Measurements from ENCODE around the gene SRGAP3. TPM values are rescaled to one million over a fixed set of nuclear protein-coding genes. Genes with fewer than 3 reads are reported as not detected.

SRGAP3 gene
- total and polyA plus RNA-seq, 10 of the 15 experiments (the other 5 are each of a cell fraction or from before 2014, with no cell fraction given): 0.32 to 1.7 (median 0.99) TPM

DNA sequence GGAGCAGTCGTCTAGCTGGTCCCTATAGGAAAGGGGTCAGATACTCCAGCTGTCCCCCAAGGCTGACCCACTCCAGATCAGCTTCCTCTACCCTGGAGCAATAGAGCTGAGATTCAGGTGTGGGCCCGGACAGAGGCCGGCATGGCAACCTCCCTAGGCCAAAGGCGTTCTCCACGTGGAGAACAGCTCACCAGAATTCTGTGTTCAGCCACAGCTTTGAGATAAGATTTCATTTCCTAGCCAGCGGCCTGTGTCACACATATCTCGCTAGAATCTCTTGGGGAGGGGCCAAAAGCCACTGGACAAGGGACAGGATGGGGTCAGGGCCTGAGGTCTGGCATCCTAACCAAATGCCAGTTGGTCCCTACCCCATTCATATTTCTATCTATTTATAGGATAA lies 20.1 kb downstream of the SRGAP3 start:
- POLR2A ChIA-PET: no interaction called here
- FAIRE-seq (no peak), DNase-seq (ENCODE audit: low read depth, low spot score) (no peak), ATAC-seq (no peak)
- Histone ChIP-seq H4K20me1 (ENCODE audit: control insufficient read depth, insufficient read depth) (no peaks in the 10 kb centered on the region), H3K4me1 (ENCODE audit: control insufficient read depth, insufficient read depth, low read length) (peaks cover 14% of the 10 kb centered on the region), H3K36me3 (ENCODE audit: control insufficient read depth in 2 of 2, insufficient read depth in 2 of 2, low read length in 1 of 2) (no peaks in the 10 kb centered on the region), H3K9me3 (replicated peaks; ENCODE audit: control insufficient read depth, insufficient read depth, low read length) (no peaks in the 10 kb centered on the region), H3K4me2 (ENCODE audit: control insufficient read depth, insufficient read depth) (no peak overlapping the region), H3K27me3 (replicated peaks in 1 of 2; ENCODE audit: control insufficient read depth in 2 of 2, insufficient read depth in 2 of 2, low read length in 1 of 2) (no peaks in the 10 kb centered on the region; a peak in 2 of 4 replicates), H3K27ac (ENCODE audit: control insufficient read depth, insufficient read depth) (no peak overlapping the region), H3K4me3 (no peak overlapping the region), H3K79me2 (ENCODE audit: control insufficient read depth, insufficient read depth, low read length) (no peaks in the 10 kb centered on the region), H3K9ac (ENCODE audit: control insufficient read depth, insufficient read depth, low read length) (no peak overlapping the region), H2AFZ (ENCODE audit: control insufficient read depth, low read depth, low read length) (no peak overlapping the region)
- SMC1A ChIA-PET (ENCODE audit: uncharacterized antibody, unreplicated experiment): no interaction called here
- no TSS peak for BruUV-seq (replicated peaks)
- TF ChIP-seq TBL1XR1 (IDR thresholded peaks at IDR 0.05; ENCODE audit: low read depth, low read length) (no peak), YY1 (IDR thresholded peaks at IDR 0.05; ENCODE audit: low read depth, low read length) (no peak), IKZF1 (conservative IDR thresholded peaks at IDR 0.05) (no peak), TARDBP (IDR thresholded peaks at IDR 0.05; ENCODE audit: borderline replicate concordance) (no peak), BHLHE40 (IDR thresholded peaks at IDR 0.05; ENCODE audit: borderline replicate concordance in 1 of 2, low read depth in 2 of 2, low read length in 1 of 2) (no peak), POLR2AphosphoS2 (IDR thresholded peaks at IDR 0.05; ENCODE audit: low read depth, low read length) (no peak), SMC3 (IDR thresholded peaks at IDR 0.05; ENCODE audit: borderline replicate concordance, low read length) (no peak), LARP7 (IDR thresholded peaks at IDR 0.05) (no peak), GABPA (IDR thresholded peaks at IDR 0.05; ENCODE audit: low read depth) (no peak), CREB1 (IDR thresholded peaks at IDR 0.05; ENCODE audit: low read depth) (no peak), SIX5 (IDR thresholded peaks at IDR 0.05; ENCODE audit: low read depth, low read length, severe bottlenecking) (no peak), SMARCA5 (IDR thresholded peaks at IDR 0.05) (no peak), GATAD2B (conservative IDR thresholded peaks at IDR 0.05; ENCODE audit: low read depth) (no peak)
- TF ChIP-seq, protein P1, sequence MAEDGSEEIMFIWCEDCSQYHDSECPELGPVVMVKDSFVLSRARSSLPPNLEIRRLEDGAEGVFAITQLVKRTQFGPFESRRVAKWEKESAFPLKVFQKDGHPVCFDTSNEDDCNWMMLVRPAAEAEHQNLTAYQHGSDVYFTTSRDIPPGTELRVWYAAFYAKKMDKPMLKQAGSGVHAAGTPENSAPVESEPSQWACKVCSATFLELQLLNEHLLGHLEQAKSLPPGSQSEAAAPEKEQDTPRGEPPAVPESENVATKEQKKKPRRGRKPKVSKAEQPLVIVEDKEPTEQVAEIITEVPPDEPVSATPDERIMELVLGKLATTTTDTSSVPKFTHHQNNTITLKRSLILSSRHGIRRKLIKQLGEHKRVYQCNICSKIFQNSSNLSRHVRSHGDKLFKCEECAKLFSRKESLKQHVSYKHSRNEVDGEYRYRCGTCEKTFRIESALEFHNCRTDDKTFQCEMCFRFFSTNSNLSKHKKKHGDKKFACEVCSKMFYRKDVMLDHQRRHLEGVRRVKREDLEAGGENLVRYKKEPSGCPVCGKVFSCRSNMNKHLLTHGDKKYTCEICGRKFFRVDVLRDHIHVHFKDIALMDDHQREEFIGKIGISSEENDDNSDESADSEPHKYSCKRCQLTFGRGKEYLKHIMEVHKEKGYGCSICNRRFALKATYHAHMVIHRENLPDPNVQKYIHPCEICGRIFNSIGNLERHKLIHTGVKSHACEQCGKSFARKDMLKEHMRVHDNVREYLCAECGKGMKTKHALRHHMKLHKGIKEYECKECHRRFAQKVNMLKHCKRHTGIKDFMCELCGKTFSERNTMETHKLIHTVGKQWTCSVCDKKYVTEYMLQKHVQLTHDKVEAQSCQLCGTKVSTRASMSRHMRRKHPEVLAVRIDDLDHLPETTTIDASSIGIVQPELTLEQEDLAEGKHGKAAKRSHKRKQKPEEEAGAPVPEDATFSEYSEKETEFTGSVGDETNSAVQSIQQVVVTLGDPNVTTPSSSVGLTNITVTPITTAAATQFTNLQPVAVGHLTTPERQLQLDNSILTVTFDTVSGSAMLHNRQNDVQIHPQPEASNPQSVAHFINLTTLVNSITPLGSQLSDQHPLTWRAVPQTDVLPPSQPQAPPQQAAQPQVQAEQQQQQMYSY (CRISPR knock-in tag; IDR thresholded peaks at IDR 0.05): no peak
- TF ChIP-seq, protein P2, sequence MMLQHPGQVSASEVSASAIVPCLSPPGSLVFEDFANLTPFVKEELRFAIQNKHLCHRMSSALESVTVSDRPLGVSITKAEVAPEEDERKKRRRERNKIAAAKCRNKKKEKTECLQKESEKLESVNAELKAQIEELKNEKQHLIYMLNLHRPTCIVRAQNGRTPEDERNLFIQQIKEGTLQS (IDR thresholded peaks at IDR 0.05; ENCODE audit: borderline replicate concordance, extremely low read depth, low read depth, low read length): no peak
- TF ChIP-seq, protein P3, sequence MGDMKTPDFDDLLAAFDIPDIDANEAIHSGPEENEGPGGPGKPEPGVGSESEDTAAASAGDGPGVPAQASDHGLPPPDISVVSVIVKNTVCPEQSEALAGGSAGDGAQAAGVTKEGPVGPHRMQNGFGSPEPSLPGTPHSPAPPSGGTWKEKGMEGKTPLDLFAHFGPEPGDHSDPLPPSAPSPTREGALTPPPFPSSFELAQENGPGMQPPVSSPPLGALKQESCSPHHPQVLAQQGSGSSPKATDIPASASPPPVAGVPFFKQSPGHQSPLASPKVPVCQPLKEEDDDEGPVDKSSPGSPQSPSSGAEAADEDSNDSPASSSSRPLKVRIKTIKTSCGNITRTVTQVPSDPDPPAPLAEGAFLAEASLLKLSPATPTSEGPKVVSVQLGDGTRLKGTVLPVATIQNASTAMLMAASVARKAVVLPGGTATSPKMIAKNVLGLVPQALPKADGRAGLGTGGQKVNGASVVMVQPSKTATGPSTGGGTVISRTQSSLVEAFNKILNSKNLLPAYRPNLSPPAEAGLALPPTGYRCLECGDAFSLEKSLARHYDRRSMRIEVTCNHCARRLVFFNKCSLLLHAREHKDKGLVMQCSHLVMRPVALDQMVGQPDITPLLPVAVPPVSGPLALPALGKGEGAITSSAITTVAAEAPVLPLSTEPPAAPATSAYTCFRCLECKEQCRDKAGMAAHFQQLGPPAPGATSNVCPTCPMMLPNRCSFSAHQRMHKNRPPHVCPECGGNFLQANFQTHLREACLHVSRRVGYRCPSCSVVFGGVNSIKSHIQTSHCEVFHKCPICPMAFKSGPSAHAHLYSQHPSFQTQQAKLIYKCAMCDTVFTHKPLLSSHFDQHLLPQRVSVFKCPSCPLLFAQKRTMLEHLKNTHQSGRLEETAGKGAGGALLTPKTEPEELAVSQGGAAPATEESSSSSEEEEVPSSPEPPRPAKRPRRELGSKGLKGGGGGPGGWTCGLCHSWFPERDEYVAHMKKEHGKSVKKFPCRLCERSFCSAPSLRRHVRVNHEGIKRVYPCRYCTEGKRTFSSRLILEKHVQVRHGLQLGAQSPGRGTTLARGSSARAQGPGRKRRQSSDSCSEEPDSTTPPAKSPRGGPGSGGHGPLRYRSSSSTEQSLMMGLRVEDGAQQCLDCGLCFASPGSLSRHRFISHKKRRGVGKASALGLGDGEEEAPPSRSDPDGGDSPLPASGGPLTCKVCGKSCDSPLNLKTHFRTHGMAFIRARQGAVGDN (IDR thresholded peaks at IDR 0.05): no peak
- intact Hi-C loops (cut with micrococcal nuclease; ENCODE audit: unreplicated experiment): no loop called here
- in situ Hi-C loops (cut with MboI): no loop called here
- CTCF ChIA-PET: interaction anchor here (0.5 kb wide), 1 partner anchor 1115 kb away, joined by 3 read pairs; no protein-coding TSS in a partner anchor
- RAD21 ChIA-PET (ENCODE audit: unreplicated experiment): no interaction called here
- 31% methylated on average over 7 of the region's 7 CpGs for WGBS (ENCODE audit: insufficient coverage, insufficient replicate concordance, low lambda C conversion rate, missing lambda C conversion rate)
